GM18526 (cell line): ENCODE data around the gene SH2D2A.

Experiments
- POLR2A ChIP-seq: IDR thresholded peaks from 3 replicates; pipeline ENCODE4 v1.6.1; 2011; ENCODE audit not compliant: insufficient read length; ENCODE audit errors: extremely low read depth

SH2D2A gene

DNA sequence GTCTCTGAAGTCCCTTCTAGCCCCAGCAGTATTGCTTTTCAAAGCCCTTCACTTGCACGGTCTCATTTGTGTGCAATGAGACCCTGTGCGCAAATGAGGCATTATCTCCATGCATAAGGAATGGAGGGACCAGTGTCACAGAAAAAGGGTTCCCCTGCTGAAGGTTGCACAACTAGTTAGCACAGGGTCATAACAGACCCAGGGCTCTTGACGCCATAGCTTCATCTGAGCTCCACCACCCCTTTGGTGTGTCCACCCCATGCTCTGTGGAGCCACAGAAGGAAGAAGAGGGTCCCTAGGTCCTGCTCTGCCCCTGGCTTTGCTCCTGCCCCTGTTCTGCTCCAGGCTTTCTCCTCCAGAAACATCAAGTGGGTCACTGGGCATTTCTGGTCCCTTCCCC lies 12.6 kb downstream of the SH2D2A start:
- TF ChIP-seq POLR2A: no peak

DNA sequence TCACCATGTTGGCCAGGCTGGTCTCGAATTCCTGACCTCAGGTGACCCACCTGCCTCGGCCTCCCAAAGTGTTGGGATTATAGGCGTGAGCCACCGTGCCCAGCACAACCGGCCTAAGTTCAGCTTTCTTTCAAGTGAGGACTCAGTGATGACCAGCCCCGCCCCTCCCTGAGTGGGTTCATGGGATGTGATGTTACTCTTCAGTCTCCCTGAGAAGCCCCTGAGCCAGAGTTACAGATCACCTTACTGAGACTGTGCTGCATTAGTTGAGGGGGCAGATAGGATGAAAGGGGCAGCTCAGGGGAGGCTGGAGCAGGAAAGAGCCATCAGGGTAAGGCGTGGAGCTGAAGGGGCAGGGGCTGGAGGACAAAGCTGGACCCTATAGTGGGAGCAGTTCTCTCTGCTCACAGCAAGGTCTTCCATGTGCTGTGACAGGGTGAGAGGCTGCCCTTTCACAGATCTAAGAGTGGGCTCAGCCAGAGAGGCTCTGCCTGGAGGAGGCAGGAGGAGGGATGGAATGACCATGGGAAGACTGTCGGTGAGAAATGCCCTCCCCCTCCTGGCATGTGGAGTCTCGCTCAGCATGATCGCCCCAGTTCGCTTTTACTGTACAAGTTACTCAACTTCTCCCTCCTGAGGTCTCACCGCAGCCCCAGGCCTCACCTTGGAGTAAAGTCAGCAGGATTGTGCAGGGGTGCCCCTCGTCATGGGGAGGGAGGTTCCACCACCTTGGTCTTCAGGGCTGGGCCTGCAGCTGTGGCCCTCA lies 13.4 kb downstream of the SH2D2A start:
- TF ChIP-seq POLR2A: no peak

DNA sequence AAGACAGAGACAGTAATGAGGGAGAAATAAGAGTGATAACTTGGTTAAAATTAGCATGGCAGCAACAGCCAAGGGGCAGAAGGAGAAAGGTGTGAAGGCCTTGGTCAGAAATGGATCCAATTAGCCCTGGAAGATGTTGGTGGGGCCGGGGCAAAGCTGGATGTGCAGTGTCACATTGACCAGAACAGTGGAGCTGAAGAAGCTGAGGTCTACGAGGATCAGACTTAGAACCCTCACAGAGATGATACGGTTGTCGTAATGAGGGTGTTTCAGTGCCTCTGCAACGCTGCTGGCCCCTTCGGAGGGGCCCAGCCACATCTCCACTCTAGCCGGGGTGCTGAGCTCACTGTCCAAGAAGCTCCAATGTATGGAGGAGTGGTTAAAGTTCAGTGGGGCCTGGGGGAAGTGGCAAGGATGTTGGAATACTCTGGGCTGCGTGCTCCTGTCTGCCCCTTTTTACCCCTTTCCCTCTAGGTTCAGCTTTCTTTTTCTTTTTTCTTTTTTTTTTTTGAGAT lies 14.2 kb downstream of the SH2D2A start:
- TF ChIP-seq POLR2A: no peak

DNA sequence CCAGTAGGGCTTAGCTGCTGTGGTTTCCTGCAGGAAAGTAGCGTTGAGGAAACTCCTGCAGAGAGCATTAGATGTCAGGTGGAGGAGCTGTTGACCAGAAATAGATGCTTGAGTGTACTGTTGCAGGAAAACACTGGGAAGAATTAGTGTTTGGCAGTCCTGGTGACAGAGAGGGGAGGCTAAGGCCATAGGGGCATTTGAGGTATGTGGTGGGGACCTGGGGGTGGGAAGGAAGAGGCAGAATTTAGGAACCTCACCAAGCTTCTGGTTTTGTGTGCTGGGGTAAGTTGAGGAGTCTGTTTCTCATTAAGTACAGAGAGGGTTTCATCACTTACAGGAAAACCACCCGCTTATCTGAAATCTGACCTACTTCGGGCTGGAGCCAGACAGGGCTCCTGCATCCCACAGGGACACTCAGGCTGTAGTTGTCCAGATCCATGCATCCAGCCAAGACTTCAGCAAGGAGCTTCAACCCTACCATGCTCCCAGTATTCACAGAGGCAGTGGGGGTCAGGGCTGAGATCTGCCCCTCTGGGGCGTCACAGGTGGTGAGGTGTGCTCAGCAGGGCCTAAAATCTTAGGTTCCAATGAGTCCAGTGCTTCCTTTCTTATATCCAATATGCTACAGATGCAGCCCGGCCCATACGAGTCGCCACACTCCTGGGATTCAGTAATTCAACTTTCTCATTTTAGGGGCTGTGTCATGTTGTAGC lies 15.1 kb downstream of the SH2D2A start:
- TF ChIP-seq POLR2A: no peak

DNA sequence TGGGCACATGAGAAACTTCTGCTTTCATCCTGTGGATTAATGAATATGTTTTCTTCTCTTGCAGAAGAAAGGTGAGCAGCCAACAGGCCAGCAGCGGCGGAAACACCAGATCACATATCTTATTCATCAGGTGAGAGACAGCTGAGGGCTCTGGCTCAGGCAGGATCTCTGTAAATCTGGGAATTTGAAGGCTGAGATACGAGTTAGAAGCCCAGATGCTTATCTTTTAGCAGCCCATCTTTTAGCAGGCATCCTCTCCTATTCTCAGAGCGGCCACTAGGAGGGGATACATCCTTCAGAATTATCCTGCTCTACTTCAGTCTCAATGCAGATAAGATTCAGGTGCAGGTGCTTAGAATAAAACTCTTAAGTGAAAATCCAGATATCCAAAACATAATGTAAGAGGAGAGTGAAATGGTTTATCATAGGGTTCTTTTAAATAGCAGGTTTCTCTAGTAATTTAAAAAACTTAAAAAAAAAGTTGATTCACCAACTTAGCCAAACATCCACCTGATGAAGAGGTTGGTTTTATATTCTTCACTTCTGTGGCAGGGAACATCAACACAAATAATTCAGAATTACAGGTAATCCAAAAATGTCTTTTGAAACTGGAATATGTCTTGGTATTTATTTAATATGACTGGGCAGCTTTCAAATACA lies 19.3 kb downstream of the SH2D2A start:
- no peak for TF ChIP-seq POLR2A

DNA sequence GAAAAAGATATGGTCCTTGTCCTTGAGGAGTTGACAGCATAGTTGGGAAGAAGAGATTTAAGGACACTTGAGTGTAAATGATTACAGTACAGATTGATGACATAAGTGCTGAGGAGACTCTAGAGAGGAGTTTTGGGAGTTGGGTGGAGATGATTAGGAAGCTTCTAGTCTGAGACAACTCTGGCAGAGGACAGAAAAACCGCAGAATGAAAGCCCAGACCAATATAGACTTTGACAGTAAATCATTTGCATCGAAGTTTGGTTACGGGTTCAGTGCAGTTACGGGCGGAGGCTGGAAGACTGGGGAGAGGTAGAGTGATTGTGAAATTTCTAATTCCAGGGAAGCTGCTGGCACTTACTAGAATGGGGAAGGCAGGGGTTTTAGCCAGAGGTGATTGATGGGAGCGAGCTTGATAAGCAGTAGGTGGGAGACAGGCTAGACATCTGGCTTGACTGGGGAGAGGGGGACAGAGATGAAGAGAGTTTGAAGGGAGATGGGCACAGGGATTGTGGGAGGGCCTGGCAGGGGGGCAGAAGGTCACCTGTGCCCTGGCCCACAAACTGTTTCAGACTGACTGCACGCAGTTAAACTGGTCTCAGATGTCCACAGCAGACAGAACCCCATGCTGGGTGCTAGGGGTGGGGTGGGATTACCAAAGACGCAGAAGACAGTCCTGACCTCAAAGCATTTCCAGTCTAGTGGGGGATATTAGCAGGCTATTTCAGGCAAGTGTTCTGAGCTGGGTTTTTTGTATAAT lies 20.1 kb downstream of the SH2D2A start:
- TF ChIP-seq POLR2A: no peak

DNA sequence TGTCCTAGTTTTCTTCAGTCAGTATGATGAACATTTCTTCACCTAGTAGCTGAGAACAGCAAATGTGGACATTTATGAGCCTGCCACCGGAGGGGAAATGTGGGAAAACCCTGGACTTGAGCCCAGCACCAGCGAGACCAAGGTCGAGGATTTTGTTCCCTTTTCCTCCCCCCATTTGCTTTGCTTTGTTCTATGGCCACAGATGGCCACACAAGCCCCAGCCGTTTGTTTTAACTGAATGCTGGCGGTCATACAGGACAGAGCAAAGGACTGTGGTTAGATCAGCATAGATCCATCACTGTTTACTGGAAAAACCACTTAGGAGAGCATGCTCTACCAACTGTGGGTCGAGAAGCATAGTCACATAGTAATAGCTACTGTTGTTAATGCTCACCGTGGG lies 20.9 kb downstream of the SH2D2A start:
- no peak for TF ChIP-seq POLR2A

DNA sequence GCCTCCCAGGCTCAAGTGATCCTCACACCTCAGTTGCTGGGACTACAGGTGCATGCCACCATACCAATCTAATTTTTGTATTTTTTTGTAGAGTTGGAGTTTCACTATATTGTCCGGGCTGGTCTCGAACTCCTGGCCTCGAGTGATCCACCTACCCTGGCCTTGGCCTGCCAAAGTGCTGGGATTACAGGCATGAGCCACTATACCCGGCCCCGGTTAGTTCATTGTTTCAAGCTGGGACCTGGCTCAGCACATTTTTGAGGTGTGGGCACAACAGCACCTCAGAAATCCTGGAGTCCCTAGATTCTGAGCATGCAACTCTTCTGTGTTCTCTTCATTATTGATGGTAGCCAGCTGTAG lies 21.3 kb downstream of the SH2D2A start:
- no peak for TF ChIP-seq POLR2A

DNA sequence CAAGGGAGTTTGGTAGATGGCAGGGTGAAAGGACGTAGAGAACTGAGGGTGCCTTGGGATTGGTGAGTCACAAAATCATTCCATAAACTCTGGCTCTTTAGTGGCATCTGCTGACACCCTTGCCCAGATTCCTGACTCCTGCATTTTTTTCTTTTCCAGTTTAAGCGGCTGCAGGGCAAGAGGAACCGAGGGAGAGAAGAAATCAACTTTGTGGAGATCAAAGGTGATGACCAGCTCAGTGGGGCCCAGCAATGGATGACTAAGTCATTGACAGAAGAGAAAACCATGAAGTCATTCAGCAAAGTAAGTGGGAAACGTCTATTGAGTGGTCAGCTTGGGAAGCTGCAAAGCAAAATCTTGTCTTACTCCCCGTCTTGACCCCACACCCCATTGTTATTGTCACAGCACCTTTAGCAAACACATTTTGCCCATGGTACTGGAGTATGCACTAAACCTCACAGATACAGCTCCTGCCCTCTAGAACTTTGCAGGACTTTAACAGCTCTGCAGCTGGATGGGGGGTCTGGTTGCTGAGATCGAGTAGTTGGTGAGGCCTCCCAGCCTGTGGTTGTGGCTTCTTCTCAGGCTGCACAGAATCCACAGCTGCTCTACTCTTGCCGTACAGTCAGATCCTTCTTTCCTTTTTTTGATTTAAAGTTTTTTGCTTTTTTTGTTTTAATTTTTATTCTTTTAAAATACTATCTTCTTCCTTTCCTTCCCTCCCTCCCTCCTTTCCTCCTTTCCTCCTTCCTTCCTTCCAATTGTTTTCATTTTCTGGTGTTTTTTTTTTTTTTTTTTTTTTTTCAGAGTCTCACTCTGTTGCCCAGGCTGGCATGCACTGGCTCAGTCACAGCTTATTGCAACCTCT lies 21.9 kb downstream of the SH2D2A start:
- TF ChIP-seq POLR2A: no peak

DNA sequence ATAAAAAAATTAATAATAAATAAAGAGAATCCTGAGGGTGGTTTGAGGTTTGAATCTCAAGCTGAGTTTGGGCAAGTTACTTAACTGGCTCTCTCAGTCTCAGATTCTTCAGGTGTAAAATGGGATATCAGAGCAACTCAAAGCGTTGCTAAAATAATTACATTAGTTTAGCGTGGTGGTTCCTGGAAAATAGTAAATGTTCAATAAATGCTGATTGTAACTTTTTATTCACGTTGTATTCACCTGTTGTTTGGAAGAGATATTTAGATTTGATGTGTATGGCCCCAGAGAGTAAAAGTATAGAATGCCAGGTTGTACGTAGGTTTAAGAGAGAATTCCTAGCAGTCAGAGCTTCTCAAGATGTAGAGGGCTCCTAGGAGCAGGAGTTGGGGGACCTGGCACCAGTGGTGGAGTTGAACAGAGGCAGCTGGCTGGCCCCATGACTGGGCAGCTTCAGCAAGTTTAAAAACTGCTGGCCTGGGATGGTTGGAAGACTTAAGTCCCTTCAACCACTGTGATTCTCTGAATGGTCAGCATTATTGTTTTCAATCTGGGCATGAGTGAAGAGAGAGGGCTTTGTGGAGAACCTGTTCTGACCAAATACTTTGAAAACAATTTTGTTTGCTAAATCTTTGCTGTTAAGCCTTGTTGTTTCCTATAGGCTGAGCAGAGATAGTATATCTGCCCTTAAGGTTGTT lies 26.9 kb downstream of the SH2D2A start:
- TF ChIP-seq POLR2A: no peak

DNA sequence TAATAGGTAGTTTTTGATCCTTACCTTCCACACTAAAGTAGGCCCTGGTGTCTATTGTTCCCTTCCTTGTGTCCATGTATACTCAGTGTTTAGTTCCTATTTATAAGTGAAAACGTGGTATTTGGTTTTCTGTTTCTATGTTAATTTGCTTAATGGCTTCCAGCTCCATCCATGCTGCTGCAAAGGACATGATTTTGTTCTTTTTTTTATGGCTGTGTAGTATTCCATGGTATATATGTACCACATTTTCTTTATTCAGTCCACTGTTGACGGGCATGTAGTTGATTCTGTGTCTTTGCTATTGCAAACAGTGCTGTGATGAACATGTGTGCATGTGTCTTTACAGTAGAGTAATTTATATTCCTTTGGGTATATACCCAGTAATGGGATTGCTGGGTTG lies 28.5 kb downstream of the SH2D2A start:
- no peak for TF ChIP-seq POLR2A

DNA sequence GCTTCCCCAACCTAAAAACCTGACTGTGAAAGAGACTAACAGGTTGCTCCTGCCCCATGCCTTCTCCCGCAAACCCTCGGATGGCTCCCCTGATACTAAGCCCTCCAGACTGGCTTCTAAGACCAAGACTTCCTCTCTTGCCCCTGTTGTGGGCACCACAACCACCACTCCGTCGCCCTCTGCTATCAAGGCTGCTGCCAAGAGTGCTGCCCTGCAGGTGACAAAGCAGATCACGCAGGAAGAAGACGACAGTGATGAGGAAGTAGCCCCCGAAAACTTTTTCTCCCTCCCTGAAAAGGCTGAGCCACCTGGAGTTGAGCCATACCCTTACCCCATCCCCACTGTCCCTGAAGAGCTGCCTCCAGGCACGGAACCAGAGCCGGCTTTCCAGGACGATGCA lies 30.0 kb downstream of the SH2D2A start:
- no peak for TF ChIP-seq POLR2A

DNA sequence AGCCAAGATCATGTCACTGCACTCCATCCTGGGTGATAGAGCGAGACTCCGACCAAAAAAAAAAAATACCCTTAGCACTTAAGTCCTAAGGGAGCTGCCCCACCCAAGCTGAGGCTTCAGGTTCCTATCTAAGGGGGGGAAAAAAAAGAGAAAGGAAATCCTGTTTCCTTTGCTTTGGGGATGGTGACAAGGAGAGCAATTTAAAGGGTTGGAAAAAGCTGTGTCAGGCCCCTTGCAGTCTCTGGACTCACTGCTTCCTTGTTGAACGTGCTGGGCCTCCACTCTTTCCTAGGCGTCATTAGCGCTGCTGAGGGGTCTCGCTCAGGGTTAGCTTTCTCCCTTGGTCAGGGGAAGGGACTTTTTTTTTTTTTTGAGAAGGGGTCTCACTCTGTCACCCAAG lies 31.2 kb downstream of the SH2D2A start:
- TF ChIP-seq POLR2A: no peak
